B cell (primary cell): ENCODE measurements around the gene BHLHE41.

ENCODE experiments used
- EZH2 ChIP-seq: IDR thresholded peaks from 2 replicates; pipeline ENCODE4 v1.6.1; 2012; ENCODE audit warnings: borderline replicate concordance, low read depth, mild to moderate bottlenecking, moderate library complexity, low read length; ENCODE audit not compliant: insufficient read depth, poor library complexity, severe bottlenecking
- TF ChIP-seq, protein P1 (sequence below): fragments of 200-600 bp; IDR thresholded peaks from one replicate; pipeline ENCODE4 v1.8.0; 2022; ENCODE audit warnings: antibody characterized with exemption, mild to moderate bottlenecking

GRCh38 chr12:26108915-26109314 is 15.9 kb downstream of the BHLHE41 start:
- TF ChIP-seq, protein P1, sequence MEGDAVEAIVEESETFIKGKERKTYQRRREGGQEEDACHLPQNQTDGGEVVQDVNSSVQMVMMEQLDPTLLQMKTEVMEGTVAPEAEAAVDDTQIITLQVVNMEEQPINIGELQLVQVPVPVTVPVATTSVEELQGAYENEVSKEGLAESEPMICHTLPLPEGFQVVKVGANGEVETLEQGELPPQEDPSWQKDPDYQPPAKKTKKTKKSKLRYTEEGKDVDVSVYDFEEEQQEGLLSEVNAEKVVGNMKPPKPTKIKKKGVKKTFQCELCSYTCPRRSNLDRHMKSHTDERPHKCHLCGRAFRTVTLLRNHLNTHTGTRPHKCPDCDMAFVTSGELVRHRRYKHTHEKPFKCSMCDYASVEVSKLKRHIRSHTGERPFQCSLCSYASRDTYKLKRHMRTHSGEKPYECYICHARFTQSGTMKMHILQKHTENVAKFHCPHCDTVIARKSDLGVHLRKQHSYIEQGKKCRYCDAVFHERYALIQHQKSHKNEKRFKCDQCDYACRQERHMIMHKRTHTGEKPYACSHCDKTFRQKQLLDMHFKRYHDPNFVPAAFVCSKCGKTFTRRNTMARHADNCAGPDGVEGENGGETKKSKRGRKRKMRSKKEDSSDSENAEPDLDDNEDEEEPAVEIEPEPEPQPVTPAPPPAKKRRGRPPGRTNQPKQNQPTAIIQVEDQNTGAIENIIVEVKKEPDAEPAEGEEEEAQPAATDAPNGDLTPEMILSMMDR, result no peak
- no peak for TF ChIP-seq EZH2
